Lung microvascular endothelial cell (primary cell): ENCODE measurements around the gene TTBK1. TPM values are rescaled to one million over a fixed set of nuclear protein-coding genes. Genes with fewer than 3 reads are reported as not detected.
A peak's percentile ranks its signal among the peaks of the same experiment; 100 is the strongest.

Source experiments
- DNase-seq, 2 donors: peaks; one replicate each; pipeline versions ENCODE4 v3.0.0 to v3.0.0-alpha.2; 2010; ENCODE audit warnings: low read depth in 2 of 2
- total RNA-seq: library from RNA; depleted of rRNA; stranded (reverse); fragments of >200 nt; gene quantifications from 2 replicates; pipeline ENCODE4 v1.2.1, GENCODE V29; 2014

The TTBK1 gene
- total RNA-seq, 1 donor from 2014 or later, result under 0.01 TPM

- no peak for DNase-seq
Observed at GRCh38 chr6:43222418-43223059, 20.7 kb upstream of the TTBK1 start.

GRCh38 chr6:43223175-43223574, 20.1 kb upstream of the TTBK1 start:
- DNase-seq, result no peak

- DNase-seq, result no peak
Observed at GRCh38 chr6:43226192-43226851, 17.0 kb upstream of the TTBK1 start.

GRCh38 chr6:43228951-43229802, 14.1 kb upstream of the TTBK1 start, which contains the start of gene DNPH1:
Gene DNPH1, minus strand, starts transcription at chr6:43229481. Its CDS starts 25 bp downstream, at chr6:43229456.
- DNase-seq, result peak; percentile 69 to 76

- no peak for DNase-seq
Observed at GRCh38 chr6:43229803-43230620, 13.3 kb upstream of the TTBK1 start.

- DNase-seq, result no peak
Observed at GRCh38 chr6:43231053-43231452, 12.2 kb upstream of the TTBK1 start.

- DNase-seq, result no peak
Observed at GRCh38 chr6:43231735-43232450, 11.4 kb upstream of the TTBK1 start.

GRCh38 chr6:43235841-43236240, 7.4 kb upstream of the TTBK1 start:
- no peak for DNase-seq

GRCh38 chr6:43239054-43239453, 4.2 kb upstream of the TTBK1 start:
- DNase-seq, result no peak

- DNase-seq, result no peak
Observed at GRCh38 chr6:43240950-43241349, 2.3 kb upstream of the TTBK1 start.

GRCh38 chr6:43241446-43241845, 1.8 kb upstream of the TTBK1 start:
- DNase-seq, result no peak

- DNase-seq, result no peak
Observed at GRCh38 chr6:43243664-43244321, 512 bp downstream of the TTBK1 start.

GRCh38 chr6:43246301-43247113, 3.2 kb downstream of the TTBK1 start:
- DNase-seq, result no peak

GRCh38 chr6:43247114-43247999, 4.1 kb downstream of the TTBK1 start:
- peak; percentile 37 to 69 for DNase-seq

GRCh38 chr6:43248101-43248500, 4.8 kb downstream of the TTBK1 start:
- no peak for DNase-seq

- DNase-seq, result no peak
Observed at GRCh38 chr6:43248791-43249190, 5.5 kb downstream of the TTBK1 start.

- no peak for DNase-seq
Observed at GRCh38 chr6:43250992-43251373, 7.7 kb downstream of the TTBK1 start.

GRCh38 chr6:43253401-43253800, 10.1 kb downstream of the TTBK1 start:
- no peak for DNase-seq
